Keratinocyte (primary cell): ENCODE measurements around the gene ZNF280D. TPM values are rescaled to one million over a fixed set of nuclear protein-coding genes. Genes with fewer than 3 reads are reported as not detected.

Experiments used
- DNase-seq: peaks from one replicate; pipeline ENCODE4 v3.0.0-alpha.2; 2011; ENCODE audit warnings: low read depth, missing footprints, low spot score
- FAIRE-seq: peaks from 2 replicates; lab custom pipeline; 2011; peaks lifted over from hg19 to GRCh38; lab: Jason Lieb, UNC
- H2AFZ ChIP-seq: 2 replicates; pipeline ENCODE4 v1.6.0; 2012; ENCODE audit warnings: low read length, control low read depth, inconsistent platforms; ENCODE audit not compliant: control insufficient read depth
- H3K27ac ChIP-seq: 2 replicates; pipeline ENCODE4 v1.5.1; 2011; ENCODE audit warnings: low read length; ENCODE audit not compliant: control insufficient read depth, insufficient read depth
- H3K27me3 ChIP-seq: 3 replicates; pipeline ENCODE4 v1.6.0; 2011; ENCODE audit warnings: low read length; ENCODE audit not compliant: control insufficient read depth, insufficient read depth; ENCODE audit errors: extremely low read depth
- H3K36me3 ChIP-seq, 2 experiments: 2 replicates in 1 of 2; 3 replicates in 1 of 2; pipeline ENCODE4 v1.5.1; 2011; ENCODE audit warnings: low read length in 2 of 2, mild to moderate bottlenecking in 1 of 2; ENCODE audit not compliant: control insufficient read depth in 2 of 2, insufficient read depth in 2 of 2; ENCODE audit errors: extremely low read depth in 1 of 2
- H3K4me1 ChIP-seq: 3 replicates; pipeline ENCODE4 v1.5.1; 2011; ENCODE audit warnings: low read length; ENCODE audit not compliant: control insufficient read depth, insufficient read depth; ENCODE audit errors: extremely low read depth
- H3K4me2 ChIP-seq: 3 replicates; pipeline ENCODE4 v1.6.0; 2011; ENCODE audit warnings: low read depth, low read length; ENCODE audit not compliant: control insufficient read depth, insufficient read depth; ENCODE audit errors: extremely low read depth
- H3K4me3 ChIP-seq, 3 experiments: fragments of 200-600 bp in 1 of 3; sonication (generic) in 1 of 3; 2 replicates in 2 of 3; 3 replicates in 1 of 3; pipeline ENCODE4 v1.5.1; 2011 to 2016; ENCODE audit warnings: low read length in 3 of 3, mild to moderate bottlenecking in 3 of 3, control low read depth in 2 of 3, inconsistent platforms in 1 of 3, low read depth in 1 of 3, mixed read lengths in 1 of 3, mixed run types in 1 of 3, moderate library complexity in 1 of 3; ENCODE audit not compliant: control insufficient read depth in 2 of 3, insufficient read depth in 2 of 3; ENCODE audit errors: extremely low read depth in 1 of 3
- H3K79me2 ChIP-seq: 2 replicates; pipeline ENCODE4 v1.6.0; 2012; ENCODE audit warnings: low read length; ENCODE audit not compliant: control insufficient read depth, insufficient read depth
- H3K9ac ChIP-seq: 3 replicates; pipeline ENCODE4 v1.6.0; 2011; ENCODE audit warnings: low read length; ENCODE audit not compliant: control insufficient read depth, insufficient read depth; ENCODE audit errors: extremely low read depth
- H3K9me1 ChIP-seq: 3 replicates; pipeline ENCODE4 v1.6.0; 2011; ENCODE audit warnings: low read length; ENCODE audit not compliant: control insufficient read depth, insufficient read depth; ENCODE audit errors: extremely low read depth
- H3K9me3 ChIP-seq: 2 replicates; pipeline ENCODE4 v1.5.1; 2012; ENCODE audit warnings: low read depth, low read length; ENCODE audit not compliant: control insufficient read depth
- H4K20me1 ChIP-seq: 3 replicates; pipeline ENCODE4 v1.6.0; 2011; ENCODE audit warnings: low read length; ENCODE audit not compliant: control insufficient read depth, insufficient read depth; ENCODE audit errors: extremely low read depth
- CTCF ChIP-seq, 3 experiments: IDR thresholded peaks in 1 of 3; conservative IDR thresholded peaks in 1 of 3; optimal IDR thresholded peaks in 1 of 3; 2 replicates in 2 of 3; 3 replicates in 1 of 3; pipeline versions ENCODE3 to v1.5.1; 2011; ENCODE audit warnings: low read length in 3 of 3, mild to moderate bottlenecking in 3 of 3, moderate library complexity in 2 of 3, control low read depth in 1 of 3, inconsistent platforms in 1 of 3; ENCODE audit not compliant: insufficient read depth in 2 of 3; ENCODE audit errors: extremely low read depth in 1 of 3
- EZH2 ChIP-seq: IDR thresholded peaks from one replicate; pipeline ENCODE4 v1.6.1; 2012; ENCODE audit warnings: inconsistent platforms, mild to moderate bottlenecking, low read length, moderate library complexity
- dilution Hi-C: fragments of 300-500 bp; cut with MboI; formaldehyde crosslinking; loops from one replicate; pipeline ENCODE4 v1.7.0; 2020; ENCODE audit warnings: low sequenced_read_pairs; ENCODE audit not compliant: extremely low pct_ligation_motif_present
- polyA plus RNA-seq, 5 experiments: library from polyadenylated mRNA; depleted of rRNA in 3 of 5; stranded (reverse) in 3 of 5; stranded (forward) in 1 of 5; unstranded in 1 of 5; fragments of >200 nt; gene quantifications; 1 replicate in 1 of 5; 2 replicates in 3 of 5; 3 replicates in 1 of 5; pipeline versions ENCODE4 v1.2.1 to v1.2.3, GENCODE V29; 2011 to 2012; ENCODE audit warnings: missing spikeins in 2 of 5, low read depth in 1 of 5, low replicate concordance in 1 of 5

Gene ZNF280D
- polyA plus RNA-seq, 1 donor (not counting 4 experiments of a cell fraction or from before 2014, with no cell fraction given), result 8.7 TPM

GRCh38 chr15:56729561-56729960 is 3.7 kb downstream of the ZNF280D start:
- no peaks in the 10 kb centered on the region for H3K9me3 ChIP-seq
- H3K4me1 ChIP-seq, result peaks cover 19% of the 10 kb centered on the region
- H4K20me1 ChIP-seq, result no peaks in the 10 kb centered on the region
- no peak overlapping the region for H3K9ac ChIP-seq
- dilution Hi-C loops, result no loop called here
- H3K4me2 ChIP-seq, result no peak overlapping the region
- DNase-seq (no peak), FAIRE-seq (no peak)
- peaks cover 0 to 2% of the 10 kb centered on the region in 2 experiments for H3K36me3 ChIP-seq
- no peak for TF ChIP-seq EZH2
- no peak for TF ChIP-seq CTCF (optimal IDR thresholded peaks at IDR 0.05 in 1 of 3, IDR thresholded peaks at IDR 0.05 in 1 of 3, conservative IDR thresholded peaks at IDR 0.05 in 1 of 3; ENCODE audit: extremely low read depth in 1 of 3, insufficient read depth in 2 of 3, low read length in 3 of 3)
- no peak overlapping the region for H3K4me3 ChIP-seq
- no peak overlapping the region for H2AFZ ChIP-seq
- peaks cover 34% of the 10 kb centered on the region for H3K79me2 ChIP-seq
- no peaks in the 10 kb centered on the region for H3K9me1 ChIP-seq
- H3K27ac ChIP-seq, result no peak overlapping the region
- H3K27me3 ChIP-seq, result no peaks in the 10 kb centered on the region

- peaks cover 0 to 2% of the 10 kb centered on the region in 2 experiments for H3K36me3 ChIP-seq
- dilution Hi-C loops, result no loop called here
- H3K9me3 ChIP-seq, result no peaks in the 10 kb centered on the region
- H3K4me1 ChIP-seq, result no peaks in the 10 kb centered on the region
- no peak overlapping the region for H3K27ac ChIP-seq
- no peak overlapping the region for H3K9ac ChIP-seq
- H3K4me3 ChIP-seq, result no peak overlapping the region
- no peak overlapping the region for H2AFZ ChIP-seq
- no peak overlapping the region for H3K4me2 ChIP-seq
- no peaks in the 10 kb centered on the region for H3K27me3 ChIP-seq
- no peaks in the 10 kb centered on the region for H4K20me1 ChIP-seq
- no peak for DNase-seq
- peaks cover 11% of the 10 kb centered on the region for H3K79me2 ChIP-seq
- H3K9me1 ChIP-seq, result no peaks in the 10 kb centered on the region
- TF ChIP-seq CTCF (optimal IDR thresholded peaks at IDR 0.05 in 1 of 3, IDR thresholded peaks at IDR 0.05 in 1 of 3, conservative IDR thresholded peaks at IDR 0.05 in 1 of 3; ENCODE audit: extremely low read depth in 1 of 3, insufficient read depth in 2 of 3, low read length in 3 of 3), result no peak
- no peak for TF ChIP-seq EZH2
- FAIRE-seq, result no peak
Observed at GRCh38 chr15:56725386-56725785, 7.9 kb downstream of the ZNF280D start.
